GM12878 (cell line): ENCODE measurements around the gene BRCA2. TPM values are rescaled to one million over a fixed set of nuclear protein-coding genes. Genes with fewer than 3 reads are reported as not detected.

Experiments
- ATAC-seq: fragments of 200-7000 bp; cut with Tn5 transposase; 3 replicates; pipeline ENCODE4 v1.9.1; 2020; ENCODE audit warnings: mild to moderate bottlenecking, moderate library complexity
- BruUV-seq: library from RNA; stranded (reverse); fragments of 400-500 nt; replicated peaks from 2 replicates; lab custom pipeline; 2021; lab: Mats Ljungman, UMichigan
- CTCF ChIA-PET: fragments of 300-600 bp; sonication (Branson Sonifier 250); formaldehyde crosslinking; extraction: SDS; loops from one replicate; lab custom pipeline; 2021; ENCODE audit warnings: inconsistent platforms; lab: Yijun Ruan, JAX
- POLR2A ChIA-PET: fragments of 350-600 bp; formaldehyde crosslinking; extraction: SDS; loops from one replicate; lab custom pipeline; 2021; ENCODE audit warnings: inconsistent platforms; lab: Charles Lee
- RAD21 ChIA-PET: fragments of 300-600 bp; sonication (Branson Sonifier 250); formaldehyde crosslinking; loops from one replicate; lab custom pipeline; 2023; ENCODE audit warnings: antibody characterized with exemption; ENCODE audit not compliant: unreplicated experiment; lab: Charles Lee
- SMC1A ChIA-PET: fragments of 300-600 bp; sonication (Branson Sonifier 250); formaldehyde crosslinking; loops from one replicate; lab custom pipeline; 2023; ENCODE audit not compliant: unreplicated experiment, uncharacterized antibody; lab: Charles Lee
- DNase-seq: peaks from one replicate; pipeline ENCODE4 v3.0.0-alpha.2; 2011; ENCODE audit warnings: low read depth, low spot score
- FAIRE-seq: peaks from 3 replicates; lab custom pipeline; 2011; peaks lifted over from hg19 to GRCh38; lab: Jason Lieb, UNC
- H2AFZ ChIP-seq: 2 replicates; pipeline ENCODE4 v1.6.0; 2011; ENCODE audit warnings: low read depth, low read length, control low read depth; ENCODE audit not compliant: control insufficient read depth
- H3K27ac ChIP-seq: 2 replicates; pipeline ENCODE4 v1.5.1; 2011; ENCODE audit warnings: control low read depth; ENCODE audit not compliant: control insufficient read depth, insufficient read depth
- H3K27me3 ChIP-seq, 2 experiments: replicated peaks in 1 of 2; 2 replicates each; pipeline versions ENCODE4 v1.6.0 to v1.6.1; 2011; ENCODE audit warnings: low read length in 1 of 2; ENCODE audit not compliant: control insufficient read depth in 2 of 2, insufficient read depth in 2 of 2
- H3K36me3 ChIP-seq, 2 experiments: 2 replicates each; pipeline ENCODE4 v1.5.1; 2011; ENCODE audit warnings: low read length in 1 of 2; ENCODE audit not compliant: control insufficient read depth in 2 of 2, insufficient read depth in 2 of 2
- H3K4me1 ChIP-seq: 2 replicates; pipeline ENCODE4 v1.6.1; 2011; ENCODE audit warnings: mild to moderate bottlenecking, low read length, moderate library complexity, mixed read lengths; ENCODE audit not compliant: control insufficient read depth, insufficient read depth
- H3K4me2 ChIP-seq: 2 replicates; pipeline ENCODE4 v1.6.0; 2011; ENCODE audit warnings: control low read depth; ENCODE audit not compliant: control insufficient read depth, insufficient read depth
- H3K4me3 ChIP-seq: fragments of 200-600 bp; sonication (generic); 2 replicates; pipeline ENCODE4 v1.5.1; 2016
- H3K79me2 ChIP-seq: 2 replicates; pipeline ENCODE4 v1.6.0; 2011; ENCODE audit warnings: low read length; ENCODE audit not compliant: control insufficient read depth, insufficient read depth
- H3K9ac ChIP-seq: 2 replicates; pipeline ENCODE4 v1.8.0; 2011; ENCODE audit warnings: low read length, control low read depth, mixed read lengths; ENCODE audit not compliant: control insufficient read depth, insufficient read depth
- H3K9me3 ChIP-seq: replicated peaks from 3 replicates; pipeline ENCODE4 v1.5.1; 2011; ENCODE audit warnings: mild to moderate bottlenecking, low read length; ENCODE audit not compliant: control insufficient read depth, insufficient read depth
- H4K20me1 ChIP-seq: 2 replicates; pipeline ENCODE4 v1.6.0; 2011; ENCODE audit not compliant: control insufficient read depth, insufficient read depth
- ATF7 ChIP-seq: fragments of 450-650 bp; IDR thresholded peaks from 2 replicates; pipeline ENCODE4 v1.6.1; 2016; ENCODE audit warnings: low read depth, mild to moderate bottlenecking
- CBFB ChIP-seq: IDR thresholded peaks from 2 replicates; pipeline ENCODE4 v1.6.1; 2016; ENCODE audit warnings: antibody characterized with exemption, low read depth
- CEBPZ ChIP-seq: fragments of 150-350 bp; IDR thresholded peaks from 2 replicates; pipeline ENCODE4 v1.6.1; 2016; ENCODE audit warnings: low read depth, low read length
- CUX1 ChIP-seq: IDR thresholded peaks from 2 replicates; pipeline ENCODE4 v1.6.1; 2012; ENCODE audit warnings: improper control_type of control experiment, low read depth, low read length; ENCODE audit not compliant: insufficient replicate concordance
- E2F8 ChIP-seq: fragments of 450-650 bp; IDR thresholded peaks from 2 replicates; pipeline ENCODE4 v1.6.1; 2018; ENCODE audit warnings: mild to moderate bottlenecking, low read depth, moderate library complexity; ENCODE audit not compliant: partially characterized antibody
- EED ChIP-seq: sonication (generic); IDR thresholded peaks from 2 replicates; pipeline ENCODE4 v1.6.1; 2016; ENCODE audit warnings: antibody characterized with exemption, low read depth
- EP300 ChIP-seq, 2 experiments: fragments of 150-350 bp in 1 of 2; IDR thresholded peaks; 2 replicates each; pipeline ENCODE4 v1.6.1; 2011 to 2012; ENCODE audit warnings: low read depth in 2 of 2, low read length in 2 of 2, borderline replicate concordance in 1 of 2, improper control_type of control experiment in 1 of 2, inconsistent platforms in 1 of 2; ENCODE audit not compliant: control insufficient read depth in 1 of 2
- RCOR1 ChIP-seq: conservative IDR thresholded peaks from 2 replicates; pipeline ENCODE4 v1.6.1; 2012; ENCODE audit warnings: low read depth, low read length, improper control_type of control experiment
- SMAD1 ChIP-seq: fragments of 450-650 bp; IDR thresholded peaks from 2 replicates; pipeline ENCODE4 v1.6.1; 2018; ENCODE audit warnings: mild to moderate bottlenecking, low read depth; ENCODE audit not compliant: partially characterized antibody
- SMC3 ChIP-seq: IDR thresholded peaks from 2 replicates; pipeline ENCODE4 v1.6.1; 2011; ENCODE audit warnings: low read length, improper control_type of control experiment, borderline replicate concordance
- TBL1XR1 ChIP-seq: IDR thresholded peaks from 2 replicates; pipeline ENCODE4 v1.6.1; 2012; ENCODE audit warnings: low read depth, low read length, improper control_type of control experiment
- WGBS: methylation state at CpG from one replicate; pipeline ENCODE4 v1.1.6; 2016; ENCODE audit warnings: low lambda C conversion rate; ENCODE audit not compliant: insufficient replicate concordance, insufficient coverage; ENCODE audit errors: missing lambda C conversion rate; 5-methylcytosine and 5-hydroxymethylcytosine counted together
- in situ Hi-C: fragments of 300-500 bp; cut with MboI; formaldehyde crosslinking; loops from 9 replicates; pipeline ENCODE4 v1.14.3; 2018; ENCODE audit warnings: mixed read lengths
- intact Hi-C: fragments of 100-400 bp; cut with micrococcal nuclease; formaldehyde crosslinking; loops from one replicate; pipeline ENCODE4 v1.14.2; 2022; ENCODE audit not compliant: unreplicated experiment
- polyA plus RNA-seq, 11 experiments: library from polyadenylated mRNA; depleted of rRNA in 4 of 11; unstranded in 6 of 11; stranded (reverse) in 5 of 11; fragments of >200 nt; fragmentation: Nextera tagmentation in 4 of 11; fragmentation: Illumina TruSeq in 1 of 11; extraction: Ambion mirVana in 4 of 11; extraction: Trizol in 1 of 11; gene quantifications; 1 replicate in 1 of 11; 2 replicates in 10 of 11; pipeline versions ENCODE4 v1.2.1 to v1.2.3, GENCODE V29; 2011 to 2016; ENCODE audit warnings: inconsistent platforms in 2 of 11, missing spikeins in 2 of 11, low read depth in 1 of 11
- total RNA-seq, 4 experiments: library from RNA; depleted of rRNA in 3 of 4; stranded (reverse); fragments of >200 nt in 3 of 4; fragmentation: Illumina TruSeq in 1 of 4; extraction: Trizol in 1 of 4; gene quantifications; 2 replicates each; pipeline versions ENCODE4 v1.2.1 to v1.2.3, GENCODE V29; 2013 to 2021

The BRCA2 gene
- total and polyA plus RNA-seq, 10 of the 15 experiments (the other 5 are each of a cell fraction or from before 2014, with no cell fraction given) = 7.6 to 42.2 (median 23.9) TPM

- TF ChIP-seq CEBPZ = no peak
- no peak for TF ChIP-seq SMAD1
- TF ChIP-seq, all 136 proteins: peak for 0
These were observed 47.3 kb downstream of the BRCA2 start (continued) for GRCh38 chr13:32362574-32362973.

DNA sequence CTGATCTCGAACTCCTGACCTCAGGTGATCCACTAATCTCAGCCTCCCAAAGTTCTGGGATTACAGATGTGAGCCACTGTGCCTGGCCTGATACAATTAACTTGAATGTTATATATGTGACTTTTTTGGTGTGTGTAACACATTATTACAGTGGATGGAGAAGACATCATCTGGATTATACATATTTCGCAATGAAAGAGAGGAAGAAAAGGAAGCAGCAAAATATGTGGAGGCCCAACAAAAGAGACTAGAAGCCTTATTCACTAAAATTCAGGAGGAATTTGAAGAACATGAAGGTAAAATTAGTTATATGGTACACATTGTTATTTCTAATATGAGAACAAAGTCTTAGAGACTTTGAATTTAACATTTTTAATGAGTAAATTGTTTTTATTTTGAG, 55.5 kb downstream of the BRCA2 start:
- H3K4me2 ChIP-seq = no peak overlapping the region
- in situ Hi-C loops (no loop called here), intact Hi-C loops (no loop called here)
- H3K9me3 ChIP-seq = no peaks in the 10 kb centered on the region; the same call in 2 of the 3 replicates
- DNase-seq = no peak
- H3K9ac ChIP-seq = no peak overlapping the region
- H3K27ac ChIP-seq = no peak overlapping the region
- H2AFZ ChIP-seq = no peak overlapping the region
- 94% methylated on average over 2 of the region's 2 CpGs for WGBS
- no peak for FAIRE-seq
- H3K36me3 ChIP-seq = peaks cover 0 to 4% of the 10 kb centered on the region in 2 experiments
- no peaks in the 10 kb centered on the region for H3K27me3 ChIP-seq
- CTCF ChIA-PET = no interaction called here
- H3K79me2 ChIP-seq = no peaks in the 10 kb centered on the region
- no peaks in the 10 kb centered on the region for H4K20me1 ChIP-seq
- SMC1A ChIA-PET = no interaction called here
- RAD21 ChIA-PET = no interaction called here
- H3K4me3 ChIP-seq = no peak overlapping the region
- POLR2A ChIA-PET = no interaction called here
- no TSS peak for BruUV-seq
- no peaks in the 10 kb centered on the region for H3K4me1 ChIP-seq
- ATAC-seq = no peak
- TF ChIP-seq RCOR1 (no peak), CBFB (no peak), CUX1 (no peak), E2F8 (no peak), TBL1XR1 (no peak), EP300 (IDR thresholded peaks at IDR 0.05; ENCODE audit: borderline replicate concordance in 1 of 2, control insufficient read depth in 1 of 2, low read depth in 2 of 2, low read length in 2 of 2) (no peak), EED (no peak), SMAD1 (no peak), ATF7 (no peak), SMC3 (no peak)
